GM12878 (cell line): ENCODE results near the gene FGD5. TPM values are rescaled to one million over a fixed set of nuclear protein-coding genes. Genes with fewer than 3 reads are reported as not detected.

Source experiments
- ATAC-seq: fragments of 200-7000 bp; cut with Tn5 transposase; 3 replicates; pipeline ENCODE4 v1.9.1; 2020; ENCODE audit warnings: mild to moderate bottlenecking, moderate library complexity
- BruUV-seq: library from RNA; stranded (reverse); fragments of 400-500 nt; replicated peaks from 2 replicates; lab custom pipeline; 2021; lab: Mats Ljungman, UMichigan
- CTCF ChIA-PET: fragments of 300-600 bp; sonication (Branson Sonifier 250); formaldehyde crosslinking; extraction: SDS; loops from one replicate; lab custom pipeline; 2021; ENCODE audit warnings: inconsistent platforms; lab: Yijun Ruan, JAX
- POLR2A ChIA-PET: fragments of 350-600 bp; formaldehyde crosslinking; extraction: SDS; loops from one replicate; lab custom pipeline; 2021; ENCODE audit warnings: inconsistent platforms; lab: Charles Lee
- RAD21 ChIA-PET: fragments of 300-600 bp; sonication (Branson Sonifier 250); formaldehyde crosslinking; loops from one replicate; lab custom pipeline; 2023; ENCODE audit warnings: antibody characterized with exemption; ENCODE audit not compliant: unreplicated experiment; lab: Charles Lee
- SMC1A ChIA-PET: fragments of 300-600 bp; sonication (Branson Sonifier 250); formaldehyde crosslinking; loops from one replicate; lab custom pipeline; 2023; ENCODE audit not compliant: unreplicated experiment, uncharacterized antibody; lab: Charles Lee
- DNase-seq: peaks from one replicate; pipeline ENCODE4 v3.0.0-alpha.2; 2011; ENCODE audit warnings: low read depth, low spot score
- FAIRE-seq: peaks from 3 replicates; lab custom pipeline; 2011; peaks lifted over from hg19 to GRCh38; lab: Jason Lieb, UNC
- H2AFZ ChIP-seq: 2 replicates; pipeline ENCODE4 v1.6.0; 2011; ENCODE audit warnings: low read depth, low read length, control low read depth; ENCODE audit not compliant: control insufficient read depth
- H3K27ac ChIP-seq: 2 replicates; pipeline ENCODE4 v1.5.1; 2011; ENCODE audit warnings: control low read depth; ENCODE audit not compliant: control insufficient read depth, insufficient read depth
- H3K27me3 ChIP-seq, 2 experiments: replicated peaks in 1 of 2; 2 replicates each; pipeline versions ENCODE4 v1.6.0 to v1.6.1; 2011; ENCODE audit warnings: low read length in 1 of 2; ENCODE audit not compliant: control insufficient read depth in 2 of 2, insufficient read depth in 2 of 2
- H3K36me3 ChIP-seq, 2 experiments: 2 replicates each; pipeline ENCODE4 v1.5.1; 2011; ENCODE audit warnings: low read length in 1 of 2; ENCODE audit not compliant: control insufficient read depth in 2 of 2, insufficient read depth in 2 of 2
- H3K4me1 ChIP-seq: 2 replicates; pipeline ENCODE4 v1.6.1; 2011; ENCODE audit warnings: mild to moderate bottlenecking, low read length, moderate library complexity, mixed read lengths; ENCODE audit not compliant: control insufficient read depth, insufficient read depth
- H3K4me2 ChIP-seq: 2 replicates; pipeline ENCODE4 v1.6.0; 2011; ENCODE audit warnings: control low read depth; ENCODE audit not compliant: control insufficient read depth, insufficient read depth
- H3K4me3 ChIP-seq: fragments of 200-600 bp; sonication (generic); 2 replicates; pipeline ENCODE4 v1.5.1; 2016
- H3K79me2 ChIP-seq: 2 replicates; pipeline ENCODE4 v1.6.0; 2011; ENCODE audit warnings: low read length; ENCODE audit not compliant: control insufficient read depth, insufficient read depth
- H3K9ac ChIP-seq: 2 replicates; pipeline ENCODE4 v1.8.0; 2011; ENCODE audit warnings: low read length, control low read depth, mixed read lengths; ENCODE audit not compliant: control insufficient read depth, insufficient read depth
- H3K9me3 ChIP-seq: replicated peaks from 3 replicates; pipeline ENCODE4 v1.5.1; 2011; ENCODE audit warnings: mild to moderate bottlenecking, low read length; ENCODE audit not compliant: control insufficient read depth, insufficient read depth
- H4K20me1 ChIP-seq: 2 replicates; pipeline ENCODE4 v1.6.0; 2011; ENCODE audit not compliant: control insufficient read depth, insufficient read depth
- ATF3 ChIP-seq: IDR thresholded peaks from 2 replicates; pipeline ENCODE4 v1.6.1; 2011; ENCODE audit warnings: low read depth, mild to moderate bottlenecking, low read length, moderate library complexity, borderline replicate concordance; ENCODE audit errors: extremely low read depth
- BACH1 ChIP-seq: fragments of 450-650 bp; IDR thresholded peaks from 2 replicates; pipeline ENCODE4 v1.6.1; 2017; ENCODE audit warnings: mild to moderate bottlenecking, borderline replicate concordance
- BCLAF1 ChIP-seq: fragments of 450-650 bp; IDR thresholded peaks from 2 replicates; pipeline ENCODE4 v1.6.1; 2017; ENCODE audit warnings: antibody characterized with exemption, mild to moderate bottlenecking, moderate library complexity
- CHD1 ChIP-seq: IDR thresholded peaks from 2 replicates; pipeline ENCODE4 v1.6.1; 2012; ENCODE audit warnings: low read depth, low read length, improper control_type of control experiment
- CTCF ChIP-seq, 3 experiments: IDR thresholded peaks in 2 of 3; conservative IDR thresholded peaks in 1 of 3; 2 replicates each; pipeline ENCODE4 v1.5.1; 2011; ENCODE audit warnings: low read depth in 3 of 3, low read length in 3 of 3, mild to moderate bottlenecking in 3 of 3, control low read depth in 2 of 3, moderate library complexity in 2 of 3, inconsistent platforms in 1 of 3, mixed read lengths in 1 of 3; ENCODE audit not compliant: control insufficient read depth in 2 of 3, insufficient read depth in 1 of 3; ENCODE audit errors: extremely low read depth in 1 of 3
- MEF2A ChIP-seq: IDR thresholded peaks from 2 replicates; pipeline ENCODE4 v1.6.1; 2011; ENCODE audit warnings: low read depth, mild to moderate bottlenecking, low read length, moderate library complexity; ENCODE audit not compliant: insufficient read depth
- PRDM15 ChIP-seq: fragments of 450-650 bp; formaldehyde crosslinking; IDR thresholded peaks from 2 replicates; pipeline ENCODE4 v1.4.0; 2020; ENCODE audit warnings: mild to moderate bottlenecking, moderate library complexity
- SMARCA5 ChIP-seq: fragments of 450-650 bp; IDR thresholded peaks from 2 replicates; pipeline ENCODE4 v1.6.1; 2017; ENCODE audit warnings: mild to moderate bottlenecking
- USF1 ChIP-seq: IDR thresholded peaks from 2 replicates; pipeline ENCODE4 v1.6.1; 2011; ENCODE audit warnings: borderline replicate concordance, low read depth, mild to moderate bottlenecking, moderate library complexity, mixed read lengths, low read length; ENCODE audit not compliant: insufficient read depth; ENCODE audit errors: extremely low read length
- ZNF622 ChIP-seq: fragments of 450-650 bp; IDR thresholded peaks from 2 replicates; pipeline ENCODE4 v1.6.1; 2017; ENCODE audit warnings: mild to moderate bottlenecking, inconsistent platforms
- ZZZ3 ChIP-seq: IDR thresholded peaks from 2 replicates; pipeline ENCODE4 v1.6.1; 2011; ENCODE audit warnings: low read depth; ENCODE audit not compliant: control insufficient read depth, insufficient read length
- WGBS: methylation state at CpG from one replicate; pipeline ENCODE4 v1.1.6; 2016; ENCODE audit warnings: low lambda C conversion rate; ENCODE audit not compliant: insufficient replicate concordance, insufficient coverage; ENCODE audit errors: missing lambda C conversion rate; 5-methylcytosine and 5-hydroxymethylcytosine counted together
- in situ Hi-C: fragments of 300-500 bp; cut with MboI; formaldehyde crosslinking; loops from 9 replicates; pipeline ENCODE4 v1.14.3; 2018; ENCODE audit warnings: mixed read lengths
- intact Hi-C: fragments of 100-400 bp; cut with micrococcal nuclease; formaldehyde crosslinking; loops from one replicate; pipeline ENCODE4 v1.14.2; 2022; ENCODE audit not compliant: unreplicated experiment
- polyA plus RNA-seq, 11 experiments: library from polyadenylated mRNA; depleted of rRNA in 4 of 11; unstranded in 6 of 11; stranded (reverse) in 5 of 11; fragments of >200 nt; fragmentation: Nextera tagmentation in 4 of 11; fragmentation: Illumina TruSeq in 1 of 11; extraction: Ambion mirVana in 4 of 11; extraction: Trizol in 1 of 11; gene quantifications; 1 replicate in 1 of 11; 2 replicates in 10 of 11; pipeline versions ENCODE4 v1.2.1 to v1.2.3, GENCODE V29; 2011 to 2016; ENCODE audit warnings: inconsistent platforms in 2 of 11, missing spikeins in 2 of 11, low read depth in 1 of 11
- total RNA-seq, 4 experiments: library from RNA; depleted of rRNA in 3 of 4; stranded (reverse); fragments of >200 nt in 3 of 4; fragmentation: Illumina TruSeq in 1 of 4; extraction: Trizol in 1 of 4; gene quantifications; 2 replicates each; pipeline versions ENCODE4 v1.2.1 to v1.2.3, GENCODE V29; 2013 to 2021

The FGD5 gene
- total and polyA plus RNA-seq, 10 of the 15 experiments (the other 5 are each of a cell fraction or from before 2014, with no cell fraction given), result 0.03 to 0.13 (median 0.11) TPM; not detected in 3

GRCh38 chr3:14862303-14862660 is 43.5 kb downstream of the FGD5 start (continued):
- no peak for TF ChIP-seq PRDM15 (CRISPR knock-in tag)
- no peak for TF ChIP-seq BACH1

GRCh38 chr3:14862661-14863230 is 44.0 kb downstream of the FGD5 start:
- ChIA-PET RAD21 (no interaction called here), CTCF (interaction anchor here (1.0 to 1.3 kb wide), 4 partner anchors 10 to 81 kb away, joined by 3 to 6 read pairs (median 4); no protein-coding TSS in a partner anchor), POLR2A (no interaction called here), SMC1A (interaction anchor here (1.4 kb wide), 1 partner anchor 48 kb away, joined by 3 read pairs; no protein-coding TSS in a partner anchor)
- H3K27ac ChIP-seq, result no peak overlapping the region
- no peaks in the 10 kb centered on the region for H3K79me2 ChIP-seq
- intact Hi-C loops (no loop called here), in situ Hi-C loops (no loop called here)
- no peak overlapping the region for H3K4me3 ChIP-seq
- no peaks in the 10 kb centered on the region for H3K9me3 ChIP-seq
- BruUV-seq, result no TSS peak
- no peak overlapping the region for H3K4me2 ChIP-seq
- H4K20me1 ChIP-seq, result no peaks in the 10 kb centered on the region
- ATAC-seq (no peak), FAIRE-seq (no peak), DNase-seq (no peak)
- no peaks in the 10 kb centered on the region for H3K36me3 ChIP-seq
- H2AFZ ChIP-seq, result no peak overlapping the region
- H3K27me3 ChIP-seq, result no peaks in the 10 kb centered on the region; a peak in 1 of 4 replicates
- no peaks in the 10 kb centered on the region for H3K4me1 ChIP-seq
- H3K9ac ChIP-seq, result no peak overlapping the region
- 61% methylated on average over 5 of the region's 5 CpGs for WGBS
- TF ChIP-seq SMARCA5 (no peak), ATF3 (no peak), ZNF622 (no peak), CTCF (IDR thresholded peaks at IDR 0.05 in 2 of 3, conservative IDR thresholded peaks at IDR 0.05 in 1 of 3; ENCODE audit: control insufficient read depth in 2 of 3, extremely low read depth in 1 of 3, insufficient read depth in 1 of 3, low read depth in 3 of 3, low read length in 3 of 3) (no peak), BCLAF1 (no peak), MEF2A (no peak), CHD1 (no peak), ZZZ3 (no peak), USF1 (no peak)
